Thyroid gland (tissue), 4 donors: ENCODE measurements around the gene HDAC8.

Source experiments
- POLR2A ChIP-seq, 2 donors: fragments of 450-650 bp; IDR thresholded peaks; one replicate each; pipeline ENCODE4 v1.6.1; 2017; ENCODE audit warnings: antibody characterized with exemption in 2 of 2, mild to moderate bottlenecking in 2 of 2, moderate library complexity in 1 of 2
- TF ChIP-seq, protein P1 (sequence below), 6 experiments: fragments of 200-600 bp in 3 of 6; fragments of 450-650 bp in 3 of 6; sonication (generic) in 3 of 6; IDR thresholded peaks; one replicate each; pipeline ENCODE4 v1.5.1; 2016 to 2019; ENCODE audit warnings: antibody characterized with exemption in 6 of 6, mild to moderate bottlenecking in 2 of 6, inconsistent platforms in 1 of 6, moderate library complexity in 1 of 6

DNA sequence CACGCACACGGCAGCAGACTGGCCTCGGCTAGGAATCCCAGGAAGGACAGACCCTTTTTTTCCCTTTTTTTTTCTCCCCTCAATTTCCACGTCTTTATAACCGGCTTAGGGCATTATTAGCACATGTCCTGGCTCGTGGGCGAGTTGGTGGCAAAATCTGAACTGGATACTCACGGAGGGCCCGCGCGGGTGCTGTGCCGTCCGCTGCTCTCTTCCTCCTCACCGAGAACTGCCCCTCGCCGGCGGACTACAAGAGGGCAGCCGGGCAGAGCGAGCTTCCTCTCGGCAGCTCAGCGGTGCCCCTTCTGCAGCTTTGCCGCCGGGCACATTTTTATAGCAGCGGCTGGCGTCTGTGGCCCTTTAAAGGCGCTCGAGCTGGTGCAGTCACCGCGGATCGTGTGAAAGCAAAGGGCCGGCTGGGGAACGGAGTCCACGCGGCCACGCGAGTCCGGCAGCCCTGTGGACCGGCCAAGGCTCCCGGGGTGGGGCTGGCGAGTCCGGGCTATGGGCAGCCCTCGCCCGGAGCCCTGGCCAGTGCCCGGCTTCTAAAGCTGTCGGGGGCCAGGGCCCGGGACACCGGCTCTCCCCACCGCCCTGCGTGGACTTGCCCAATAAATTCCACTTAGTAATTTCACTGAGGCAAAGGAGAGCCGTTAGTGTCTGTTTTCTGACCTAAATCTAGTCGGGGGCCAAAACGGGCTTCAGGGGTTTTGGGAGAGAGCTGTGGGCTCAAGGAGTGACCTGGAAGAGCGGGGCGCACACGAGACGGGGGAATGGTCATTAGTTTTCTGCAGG lies 265.6 kb downstream of the HDAC8 start:
- TF ChIP-seq, protein P1, sequence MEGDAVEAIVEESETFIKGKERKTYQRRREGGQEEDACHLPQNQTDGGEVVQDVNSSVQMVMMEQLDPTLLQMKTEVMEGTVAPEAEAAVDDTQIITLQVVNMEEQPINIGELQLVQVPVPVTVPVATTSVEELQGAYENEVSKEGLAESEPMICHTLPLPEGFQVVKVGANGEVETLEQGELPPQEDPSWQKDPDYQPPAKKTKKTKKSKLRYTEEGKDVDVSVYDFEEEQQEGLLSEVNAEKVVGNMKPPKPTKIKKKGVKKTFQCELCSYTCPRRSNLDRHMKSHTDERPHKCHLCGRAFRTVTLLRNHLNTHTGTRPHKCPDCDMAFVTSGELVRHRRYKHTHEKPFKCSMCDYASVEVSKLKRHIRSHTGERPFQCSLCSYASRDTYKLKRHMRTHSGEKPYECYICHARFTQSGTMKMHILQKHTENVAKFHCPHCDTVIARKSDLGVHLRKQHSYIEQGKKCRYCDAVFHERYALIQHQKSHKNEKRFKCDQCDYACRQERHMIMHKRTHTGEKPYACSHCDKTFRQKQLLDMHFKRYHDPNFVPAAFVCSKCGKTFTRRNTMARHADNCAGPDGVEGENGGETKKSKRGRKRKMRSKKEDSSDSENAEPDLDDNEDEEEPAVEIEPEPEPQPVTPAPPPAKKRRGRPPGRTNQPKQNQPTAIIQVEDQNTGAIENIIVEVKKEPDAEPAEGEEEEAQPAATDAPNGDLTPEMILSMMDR (IDR thresholded peaks at IDR 0.05) = no peak
- TF ChIP-seq POLR2A (IDR thresholded peaks at IDR 0.05) = peak in 1 of 2 donors; percentile 33
